GM21576 (cell line): ENCODE data around the gene DGKB.

Source experiments
- ATAC-seq: cut with Tn5 transposase; IDR thresholded peaks from one replicate; pipeline ENCODE4 v1.9.1; 2021; ENCODE audit warnings: mild to moderate bottlenecking, moderate library complexity; ENCODE audit not compliant: unreplicated experiment

DGKB gene

GRCh38 chr7:14407246-14408015, 495.1 kb downstream of the DGKB start:
- no peak for ATAC-seq

- no peak for ATAC-seq
Observed at GRCh38 chr7:14403587-14403986, 499.0 kb downstream of the DGKB start.

DNA sequence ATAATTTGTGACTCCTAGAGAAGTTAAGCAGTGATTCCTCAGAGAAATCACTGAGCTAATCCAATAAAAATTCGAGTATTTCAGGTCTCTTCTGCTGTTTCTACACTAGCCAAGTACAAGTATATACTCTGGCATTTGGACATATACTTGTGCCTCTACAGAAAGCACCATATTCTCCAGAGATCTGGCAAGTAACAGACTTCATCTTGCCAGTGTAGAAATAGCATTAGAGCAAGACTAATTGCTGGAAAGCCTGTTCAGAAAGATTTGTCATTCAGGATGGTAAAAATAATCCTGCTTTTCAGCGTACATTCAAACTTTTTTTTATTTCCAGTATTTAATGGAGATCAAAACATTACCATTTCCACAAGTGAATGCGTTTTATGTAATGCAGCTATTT, 502.3 kb downstream of the DGKB start:
- no peak for ATAC-seq

DNA sequence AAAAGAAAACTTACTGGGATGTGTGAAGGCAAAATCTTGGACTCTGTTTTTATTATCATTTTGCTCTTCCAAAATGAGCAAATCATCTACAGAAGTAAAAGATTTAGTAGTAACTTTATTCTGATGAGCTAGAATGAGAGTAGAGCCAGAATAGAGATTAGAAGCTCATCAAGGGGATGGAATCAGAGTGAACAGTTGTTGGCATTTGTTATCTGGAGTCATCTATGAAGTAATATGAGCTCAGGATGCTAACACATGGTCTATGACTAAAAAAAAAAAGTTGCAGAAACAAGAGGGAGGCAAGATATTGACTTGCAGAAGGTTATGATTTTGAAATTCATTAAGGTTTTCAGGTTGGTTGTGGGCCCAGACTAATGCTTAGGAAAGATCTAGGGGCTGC, 504.0 kb downstream of the DGKB start:
- no peak for ATAC-seq

DNA sequence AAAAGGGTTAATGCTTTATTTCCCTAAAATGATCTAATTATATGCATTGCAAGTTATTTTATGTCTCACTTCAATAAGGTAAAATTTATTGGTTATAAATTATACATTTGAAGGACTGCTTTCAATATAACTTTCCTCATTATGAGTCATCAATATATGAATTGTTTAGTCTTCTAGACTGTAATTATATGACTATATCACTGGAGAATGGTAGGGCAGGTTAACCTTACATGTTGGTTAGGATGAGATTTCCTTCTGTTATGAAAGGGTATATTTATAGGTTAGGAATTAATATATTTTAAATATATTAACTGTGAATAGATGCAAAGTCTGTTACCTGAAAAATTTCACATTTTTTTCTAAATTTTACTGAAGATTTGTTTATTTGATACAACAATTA, 506.7 kb downstream of the DGKB start:
- ATAC-seq, result no peak

DNA sequence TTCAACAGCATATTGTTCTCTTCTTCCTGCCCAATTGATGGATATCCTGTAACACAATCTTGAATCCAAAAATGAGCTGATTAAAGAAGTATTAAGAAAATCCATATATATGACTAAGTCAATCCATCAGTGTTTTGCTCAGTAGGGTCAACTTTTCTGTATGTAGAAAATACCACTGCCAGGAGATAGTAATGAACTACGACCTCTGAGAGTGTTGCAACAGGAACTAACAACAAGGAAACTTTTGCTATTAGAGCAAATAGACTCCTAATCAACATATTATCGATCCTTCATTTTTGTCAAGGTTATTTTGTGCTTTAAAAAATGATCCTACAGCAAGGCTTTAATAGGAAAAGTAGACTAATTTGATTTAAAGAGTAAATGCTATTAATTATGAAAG, 507.8 kb downstream of the DGKB start:
- ATAC-seq, result no peak

GRCh38 chr7:14389595-14389994, 513.0 kb downstream of the DGKB start:
- ATAC-seq, result no peak

GRCh38 chr7:14389181-14389591, 513.4 kb downstream of the DGKB start:
- ATAC-seq, result no peak

GRCh38 chr7:14385074-14385473, 517.5 kb downstream of the DGKB start:
- ATAC-seq, result no peak

DNA sequence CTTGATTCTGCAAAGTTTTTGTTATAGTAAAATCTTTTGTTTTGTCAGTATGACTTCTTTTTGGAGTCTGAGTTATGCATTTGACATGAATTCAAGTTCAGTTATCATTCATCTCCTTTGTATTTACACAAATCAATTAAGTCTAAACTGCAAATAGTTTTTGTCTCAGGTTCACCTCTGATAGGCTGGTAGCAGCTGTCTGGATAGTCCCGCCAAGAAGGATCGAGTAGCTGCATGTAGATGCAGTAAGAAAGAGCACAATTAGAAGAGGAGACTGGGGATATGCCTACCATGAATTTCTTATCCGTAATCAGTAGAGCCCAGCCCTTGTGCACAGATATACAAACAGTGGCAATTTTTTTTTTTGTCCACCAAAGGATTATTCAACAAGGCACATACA, 520.6 kb downstream of the DGKB start:
- no peak for ATAC-seq

DNA sequence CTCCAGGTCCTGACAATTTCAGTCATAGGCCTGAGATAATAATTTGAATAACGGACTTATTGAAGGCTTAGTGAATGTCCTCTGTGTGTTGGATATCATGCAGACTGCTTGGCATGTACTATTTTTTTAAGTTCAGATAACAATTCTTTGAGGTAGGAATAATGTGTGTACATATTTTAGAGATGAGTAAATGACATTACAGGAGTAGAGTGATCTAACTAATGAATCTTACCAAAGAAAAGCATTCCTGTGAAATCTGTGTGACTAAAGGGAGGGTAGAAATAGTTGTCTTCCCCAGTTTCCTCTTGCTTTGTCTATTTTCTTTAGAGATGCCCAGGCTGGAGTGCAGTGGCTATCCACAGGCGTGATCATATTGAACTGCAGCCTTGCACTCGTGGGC, 521.2 kb downstream of the DGKB start:
- ATAC-seq, result no peak

DNA sequence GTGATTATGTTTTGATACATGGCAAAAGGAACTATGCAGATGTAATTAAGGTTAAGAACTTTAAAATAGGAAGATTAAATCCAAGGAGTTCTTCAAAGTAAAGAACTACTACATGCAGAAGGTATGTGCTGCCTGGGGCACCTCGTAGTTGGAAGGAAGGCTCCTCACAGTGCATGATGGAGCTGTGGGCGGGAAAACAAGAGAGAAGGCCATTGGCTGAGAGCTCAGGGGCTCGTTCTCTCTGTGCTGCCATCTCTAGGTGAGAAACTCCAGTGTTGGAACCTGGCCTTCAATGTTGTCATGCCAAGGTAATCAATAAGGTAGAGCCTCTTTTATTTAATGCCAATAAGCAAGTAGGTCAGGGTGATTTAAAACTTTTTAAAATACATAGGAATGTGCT, 521.7 kb downstream of the DGKB start:
- no peak for ATAC-seq

GRCh38 chr7:14377646-14378266, 524.8 kb downstream of the DGKB start:
- no peak for ATAC-seq

GRCh38 chr7:14376711-14377110, 525.8 kb downstream of the DGKB start:
- no peak for ATAC-seq

DNA sequence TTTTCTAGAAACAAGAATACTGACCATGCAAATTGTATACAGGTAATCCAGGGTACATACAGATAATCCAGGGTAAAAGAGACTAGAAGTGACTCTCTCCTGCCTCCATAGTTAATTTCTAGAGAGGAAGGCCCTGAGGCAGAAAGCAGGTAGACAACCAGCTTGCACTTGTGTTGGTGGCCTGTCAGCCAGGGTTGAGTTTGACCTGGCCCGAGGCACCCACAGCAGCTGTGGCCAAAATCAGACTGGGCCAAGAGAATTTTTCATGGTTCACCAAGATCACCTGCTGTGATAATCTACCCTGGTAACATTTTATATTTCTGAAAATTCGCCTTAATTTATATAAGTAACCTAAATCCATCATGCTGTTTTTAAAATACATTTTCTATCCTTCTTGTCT, 526.6 kb downstream of the DGKB start:
- ATAC-seq, result no peak

DNA sequence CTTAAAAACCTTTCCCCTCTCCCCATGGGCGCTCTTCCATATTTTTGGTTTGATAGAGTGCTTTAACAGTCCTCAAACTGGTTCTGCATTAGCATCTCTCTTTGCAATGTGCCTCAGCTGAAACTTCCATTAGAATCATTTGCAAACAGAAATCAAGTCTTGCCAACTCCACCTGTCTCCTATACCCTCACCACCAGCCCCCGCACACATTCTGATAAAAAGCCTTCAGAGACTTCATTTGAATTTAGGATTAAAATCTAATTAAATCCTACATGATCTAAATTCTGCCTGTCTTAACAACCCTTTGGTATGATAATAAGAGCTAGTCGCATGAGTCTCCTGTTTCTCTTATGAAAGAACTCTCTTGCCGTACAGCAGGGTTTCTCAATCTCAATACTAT, 528.2 kb downstream of the DGKB start:
- no peak for ATAC-seq

DNA sequence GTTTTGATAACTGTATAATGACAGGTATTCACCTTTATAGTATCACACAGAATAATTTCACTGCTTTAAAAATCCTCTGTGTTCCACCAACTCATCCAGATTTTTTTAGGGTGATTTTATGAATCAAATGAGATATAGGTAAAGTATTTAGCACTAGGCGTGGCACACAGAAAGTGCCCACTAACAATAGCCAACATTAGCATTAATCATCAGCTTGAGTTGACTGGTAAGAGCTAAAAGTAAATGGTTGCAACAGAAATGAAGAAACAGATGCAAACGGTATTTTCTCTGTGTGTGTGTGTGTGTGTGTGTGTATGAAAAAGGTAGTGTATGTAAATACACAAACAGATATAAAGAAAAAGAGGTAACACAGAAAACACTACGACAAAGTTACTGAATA, 534.3 kb downstream of the DGKB start:
- ATAC-seq, result no peak

DNA sequence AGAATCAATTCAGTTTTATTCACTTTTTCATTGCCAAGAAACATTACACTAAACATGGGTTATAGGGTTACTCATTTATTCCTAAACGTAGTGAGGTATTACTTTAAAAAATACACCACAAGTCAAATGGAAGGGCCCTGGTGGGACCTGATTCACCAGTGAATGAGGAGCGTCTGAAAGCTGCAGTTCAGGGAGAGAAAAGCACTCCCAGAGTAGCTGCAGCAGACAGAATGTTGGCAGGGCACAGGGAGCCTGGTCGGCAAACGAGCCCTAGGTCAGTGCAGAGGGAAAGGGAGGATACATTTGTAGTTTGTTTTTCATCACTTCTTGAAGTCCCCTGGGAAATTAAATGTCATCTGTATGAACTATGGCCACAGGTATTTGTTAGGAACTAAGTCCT, 551.4 kb downstream of the DGKB start:
- ATAC-seq, result no peak

GRCh38 chr7:14341200-14341775, 561.3 kb downstream of the DGKB start:
- ATAC-seq, result no peak

DNA sequence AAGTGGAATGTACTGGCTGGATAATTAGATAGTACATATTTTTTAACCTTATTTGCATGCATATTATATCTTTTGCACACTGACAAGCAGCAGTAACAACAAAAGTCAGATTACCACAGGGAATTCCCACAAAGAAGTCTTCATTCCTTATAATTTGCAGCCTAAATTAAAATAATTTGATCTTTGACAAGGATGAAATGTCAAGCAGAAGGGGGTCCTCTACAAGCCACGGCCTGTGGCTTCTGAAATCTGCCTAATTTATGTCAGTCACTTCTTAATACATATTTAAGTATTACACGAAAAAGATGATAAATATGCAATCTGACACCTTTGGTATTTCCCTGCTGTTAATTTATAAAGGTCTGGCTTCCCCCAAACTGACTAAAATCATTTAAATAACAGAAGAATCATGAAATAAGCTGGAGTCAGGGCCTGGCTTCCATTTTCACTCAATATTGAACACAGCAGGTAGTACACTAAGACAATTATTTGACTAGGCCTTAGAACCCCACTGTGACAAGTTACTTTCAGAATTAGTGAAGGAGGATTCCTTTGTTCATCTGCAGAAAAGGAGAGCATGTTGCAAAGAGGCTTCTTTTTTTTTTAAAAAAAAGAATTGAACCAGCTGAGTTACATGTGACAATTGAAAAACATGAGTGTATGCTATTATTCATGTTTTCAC, 562.0 kb downstream of the DGKB start:
- ATAC-seq, result no peak

GRCh38 chr7:14339861-14340260, 562.7 kb downstream of the DGKB start:
- no peak for ATAC-seq

GRCh38 chr7:14336256-14336655, 566.3 kb downstream of the DGKB start:
- no peak for ATAC-seq
